Body of pancreas (tissue), 4 donors: ENCODE measurements around the gene ROBO1. TPM values are rescaled to one million over a fixed set of nuclear protein-coding genes. Genes with fewer than 3 reads are reported as not detected.
A peak's percentile ranks its signal among the peaks of the same experiment; 100 is the strongest.

ENCODE experiments used
- ATAC-seq: fragments of 150-250 bp; one replicate; pipeline ENCODE4 v1.9.1; 2016
- DNase-seq, 4 donors: peaks; one replicate each; pipeline ENCODE4 v3.0.0-alpha.2; 2019
- H3K27ac ChIP-seq, 4 donors: fragments of 200-600 bp; sonication (generic); 1 replicate in 3 of 4; 2 replicates in 1 of 4; pipeline versions ENCODE4 v1.5.1 to v1.6.1; 2016 to 2019; ENCODE audit warnings: mild to moderate bottlenecking in 1 of 4, mixed read lengths in 1 of 4, moderate library complexity in 1 of 4
- H3K27me3 ChIP-seq, 2 donors: fragments of 200-600 bp; sonication (generic); one replicate each; pipeline ENCODE4 v1.6.0; 2016; ENCODE audit warnings: mild to moderate bottlenecking in 1 of 2
- H3K36me3 ChIP-seq, 2 donors: fragments of 200-600 bp; sonication (generic); replicated peaks in 1 of 2; 2 replicates each; pipeline ENCODE4 v1.5.1; 2016; ENCODE audit warnings: low read depth in 2 of 2; ENCODE audit not compliant: insufficient read depth in 1 of 2
- H3K4me1 ChIP-seq: fragments of 200-600 bp; sonication (generic); one replicate; pipeline ENCODE4 v1.6.0; 2016
- H3K4me3 ChIP-seq, 2 donors: fragments of 200-600 bp; sonication (generic); 1 replicate in 1 of 2; 2 replicates in 1 of 2; pipeline ENCODE4 v1.5.1; 2016 to 2019
- H3K9me3 ChIP-seq, 3 donors: fragments of 200-600 bp; sonication (generic); 1 replicate in 2 of 3; 2 replicates in 1 of 3; pipeline ENCODE4 v1.5.1; 2016
- CTCF ChIP-seq, 7 experiments: fragments of 450-650 bp in 4 of 7; fragments of 200-600 bp in 3 of 7; sonication (generic) in 3 of 7; IDR thresholded peaks; one replicate each; pipeline ENCODE4 v1.5.1; 2016 to 2019; ENCODE audit warnings: antibody characterized with exemption in 7 of 7
- POLR2A ChIP-seq, 3 donors: fragments of 450-650 bp; IDR thresholded peaks; one replicate each; pipeline ENCODE4 v1.6.1; 2016; ENCODE audit warnings: antibody characterized with exemption in 3 of 3, mild to moderate bottlenecking in 2 of 3
- WGBS, 2 donors: methylation state at CpG; one replicate each; pipeline ENCODE4 v1.1.5; 2017; 5-methylcytosine and 5-hydroxymethylcytosine counted together
- intact Hi-C: fragments of 100-400 bp; cut with DNase I; formaldehyde crosslinking; loops from one replicate; pipeline ENCODE4 v1.15.1; 2023
- total RNA-seq, 2 donors: library from RNA; depleted of rRNA; stranded (reverse); fragments of >200 nt; gene quantifications; one replicate each; pipeline ENCODE4 v1.1.0, GENCODE V29; 2016

ROBO1 gene
- total RNA-seq, 2 donors from 2014 or later: 3.9 to 9.9 TPM

- Histone ChIP-seq H3K36me3 (no peaks in the 10 kb centered on the region), H3K27me3 (no peaks in the 10 kb centered on the region), H3K4me1 (no peaks in the 10 kb centered on the region), H3K4me3 (no peak overlapping the region), H3K9me3 (no peaks in the 10 kb centered on the region), H3K27ac (no peak overlapping the region)
- DNase-seq: no peak
- TF ChIP-seq POLR2A (IDR thresholded peaks at IDR 0.05) (no peak), CTCF (IDR thresholded peaks at IDR 0.05) (no peak)
- intact Hi-C loops: no loop called here
- ATAC-seq: no peak
Observed at GRCh38 chr3:78749056-78749455, 1018.7 kb downstream of the ROBO1 start.

- intact Hi-C loops: no loop called here
- no peak for ATAC-seq
- 44 to 67% methylated on average over 5 of the region's 5 CpGs for WGBS, 2 donors
- no peaks in the 10 kb centered on the region for H3K9me3 ChIP-seq
- DNase-seq: no peak
- no peak overlapping the region for H3K4me3 ChIP-seq
- TF ChIP-seq POLR2A (IDR thresholded peaks at IDR 0.05) (no peak), CTCF (IDR thresholded peaks at IDR 0.05) (no peak)
- H3K36me3 ChIP-seq: no peaks in the 10 kb centered on the region
- no peaks in the 10 kb centered on the region for H3K4me1 ChIP-seq
- no peaks in the 10 kb centered on the region for H3K27me3 ChIP-seq
- H3K27ac ChIP-seq: no peak overlapping the region
Observed at GRCh38 chr3:78745847-78746246, 1022.0 kb downstream of the ROBO1 start.

GRCh38 chr3:78742491-78742890 is 1025.3 kb downstream of the ROBO1 start:
- no peak for DNase-seq
- intact Hi-C loops: no loop called here
- no peak for ATAC-seq
- Histone ChIP-seq H3K9me3 (no peaks in the 10 kb centered on the region), H3K27ac (no peak overlapping the region), H3K4me1 (no peaks in the 10 kb centered on the region), H3K27me3 (no peaks in the 10 kb centered on the region), H3K4me3 (no peak overlapping the region), H3K36me3 (no peaks in the 10 kb centered on the region)
- 50 to 59% methylated on average over 1 of the region's 1 CpG for WGBS, 2 donors
- TF ChIP-seq POLR2A (IDR thresholded peaks at IDR 0.05) (no peak), CTCF (IDR thresholded peaks at IDR 0.05) (no peak)

- intact Hi-C loops: no loop called here
- TF ChIP-seq CTCF (IDR thresholded peaks at IDR 0.05): no peak
- no peak for TF ChIP-seq POLR2A (IDR thresholded peaks at IDR 0.05)
- H3K4me3 ChIP-seq: no peak overlapping the region
- H3K9me3 ChIP-seq: no peaks in the 10 kb centered on the region
- ATAC-seq: no peak
- H3K27me3 ChIP-seq: no peaks in the 10 kb centered on the region
- WGBS, 2 donors: 57 to 60% methylated on average over 2 of the region's 2 CpGs
- DNase-seq: no peak
- no peaks in the 10 kb centered on the region for H3K36me3 ChIP-seq
- no peak overlapping the region for H3K27ac ChIP-seq
- H3K4me1 ChIP-seq: no peaks in the 10 kb centered on the region
Observed at GRCh38 chr3:78742041-78742440, 1025.8 kb downstream of the ROBO1 start.

- Histone ChIP-seq H3K27ac (no peak overlapping the region), H3K9me3 (no peaks in the 10 kb centered on the region), H3K4me1 (no peaks in the 10 kb centered on the region), H3K27me3 (no peaks in the 10 kb centered on the region), H3K4me3 (no peak overlapping the region), H3K36me3 (no peaks in the 10 kb centered on the region)
- WGBS, 2 donors: 80 to 84% methylated on average over 1 of the region's 1 CpG
- ATAC-seq (no peak), DNase-seq (no peak)
- intact Hi-C loops: no loop called here
- TF ChIP-seq CTCF (IDR thresholded peaks at IDR 0.05) (peak in 6 of 7 experiments; percentile 6 to 46 (median 16)), POLR2A (IDR thresholded peaks at IDR 0.05) (no peak)
Observed at GRCh38 chr3:78741066-78741645, 1026.6 kb downstream of the ROBO1 start.
